Endothelial cell (in vitro differentiated cells): ENCODE results near the gene DIDO1. TPM values are rescaled to one million over a fixed set of nuclear protein-coding genes. Genes with fewer than 3 reads are reported as not detected.

Experiments
- DNase-seq: peaks from one replicate; pipeline ENCODE4 v3.0.0; 2021; ENCODE audit warnings: low spot score
- H3K27ac Mint-ChIP-seq: one replicate; pipeline ENCODE4 v1.8.0; 2021; ENCODE audit warnings: mixed read lengths, inconsistent platforms; ENCODE audit not compliant: unreplicated experiment
- H3K27me3 Mint-ChIP-seq: one replicate; pipeline ENCODE4 v1.8.0; 2021; ENCODE audit warnings: mild to moderate bottlenecking, moderate library complexity, mixed read lengths, inconsistent platforms; ENCODE audit not compliant: unreplicated experiment
- H3K36me3 Mint-ChIP-seq: one replicate; pipeline ENCODE4 v1.8.0; 2021; ENCODE audit warnings: mild to moderate bottlenecking, low read depth, mixed read lengths, inconsistent platforms; ENCODE audit not compliant: unreplicated experiment
- H3K4me1 Mint-ChIP-seq: one replicate; pipeline ENCODE4 v1.8.0; 2021; ENCODE audit warnings: mild to moderate bottlenecking, mixed read lengths, inconsistent platforms; ENCODE audit not compliant: unreplicated experiment
- H3K4me3 Mint-ChIP-seq: one replicate; pipeline ENCODE4 v1.8.0; 2021; ENCODE audit warnings: mild to moderate bottlenecking, mixed read lengths, inconsistent platforms; ENCODE audit not compliant: unreplicated experiment
- H3K9me3 Mint-ChIP-seq: one replicate; pipeline ENCODE4 v1.8.0; 2021; ENCODE audit warnings: mixed read lengths, inconsistent platforms; ENCODE audit not compliant: unreplicated experiment
- CTCF ChIP-seq: fragments of 200-600 bp; sonication (generic); IDR thresholded peaks from one replicate; pipeline ENCODE4 v1.5.0; 2021; ENCODE audit warnings: antibody characterized with exemption; ENCODE audit not compliant: unreplicated experiment
- long read RNA-seq: library from polyadenylated mRNA; unstranded; transcript quantifications from one replicate; pipeline ENCODE4 v2.0.0, GENCODE V29; 2020; ENCODE audit not compliant: unreplicated experiment
- total RNA-seq: library from RNA; stranded (reverse); fragmentation: NEBNext Ultra II Directional; extraction: Animal tissue kit (Norgen Biotek cat#: 25700); gene quantifications from one replicate; pipeline ENCODE4 v1.2.1, GENCODE V29; 2021; ENCODE audit not compliant: unreplicated experiment

The DIDO1 gene
- 61.0 TPM for total RNA-seq
- long read RNA-seq, transcript DIDO1-202 (6 exons, 2,707 nt), result major isoform, 12 of 19 reads
- long read RNA-seq, partial matches to known transcripts, result 1 of 19 reads
- long read RNA-seq, other reads (novel, unspliced or antisense), result 4 of 19 reads

- Mint-ChIP-seq H3K36me3 (peaks cover 11% of the 10 kb centered on the region), H3K4me1 (peaks cover 59% of the 10 kb centered on the region), H3K9me3 (no peaks in the 10 kb centered on the region), H3K4me3 (peak within 1 kb of the TSS; percentile 96), H3K27me3 (peaks cover 16% of the 10 kb centered on the region), H3K27ac (peak within 1 kb of the TSS; percentile 96)
- peak; percentile 76 for TF ChIP-seq CTCF
- DNase-seq, result peak; percentile 86
Measured at GRCh38 chr20:62926229-62927127, at the start of gene DIDO1. Gene DIDO1, minus strand, starts transcription at chr20:62926505.

GRCh38 chr20:62975251-62975760 is 49.0 kb upstream of the DIDO1 start:
- no peak for DNase-seq
- no peak for TF ChIP-seq CTCF
- Mint-ChIP-seq H3K9me3 (no peaks in the 10 kb centered on the region), H3K27me3 (peaks cover 23% of the 10 kb centered on the region), H3K36me3 (peaks cover 6% of the 10 kb centered on the region), H3K4me3 (no peak overlapping the region), H3K4me1 (peaks cover 4% of the 10 kb centered on the region), H3K27ac (no peak overlapping the region)

GRCh38 chr20:62972845-62973745 is 46.8 kb upstream of the DIDO1 start:
- H3K27me3 Mint-ChIP-seq, result peaks cover 23% of the 10 kb centered on the region

More at GRCh38 chr20:62972845-62973745, 46.8 kb upstream of the DIDO1 start:
- Mint-ChIP-seq H3K4me1 (peaks cover 4% of the 10 kb centered on the region), H3K36me3 (peaks cover 8% of the 10 kb centered on the region), H3K9me3 (no peaks in the 10 kb centered on the region), H3K27ac (no peak overlapping the region), H3K4me3 (no peak overlapping the region)
- TF ChIP-seq CTCF, result no peak
- no peak for DNase-seq
